Breast epithelium (tissue), 4 donors: ENCODE results near the gene TNFSF13B. TPM values are rescaled to one million over a fixed set of nuclear protein-coding genes. Genes with fewer than 3 reads are reported as not detected.
"Not testable (repeated sequence)": the region's sequence is repeated elsewhere in the genome, so short reads cannot be mapped to it uniquely, and the experiment has no call there.

Source experiments
- DNase-seq, 2 donors: peaks; one replicate each; pipeline ENCODE4 v3.0.0-alpha.2; 2019; ENCODE audit warnings: low spot score in 2 of 2
- H3K27ac ChIP-seq, 2 donors: fragments of 200-600 bp; sonication (generic) in 1 of 2; one replicate each; pipeline ENCODE4 v1.5.1; 2016 to 2019; ENCODE audit warnings: mild to moderate bottlenecking in 1 of 2
- H3K27me3 ChIP-seq, 2 donors: fragments of 200-600 bp; sonication (generic) in 1 of 2; one replicate each; pipeline versions ENCODE4 v1.5.1 to v1.6.0; 2017 to 2019; ENCODE audit warnings: control low read depth in 1 of 2, mild to moderate bottlenecking in 1 of 2
- H3K36me3 ChIP-seq: fragments of 200-600 bp; one replicate; pipeline ENCODE4 v1.5.1; 2019
- H3K4me1 ChIP-seq, 2 donors: fragments of 200-600 bp; sonication (generic); one replicate each; pipeline ENCODE4 v1.5.1; 2016 to 2019; ENCODE audit warnings: control low read depth in 1 of 2
- H3K4me3 ChIP-seq, 3 donors: fragments of 200-600 bp; sonication (generic); 1 replicate in 2 of 3; 2 replicates in 1 of 3; pipeline ENCODE4 v1.5.1; 2016 to 2019; ENCODE audit warnings: mild to moderate bottlenecking in 3 of 3, moderate library complexity in 2 of 3
- H3K9me3 ChIP-seq, 2 donors: fragments of 200-600 bp; sonication (generic) in 1 of 2; one replicate each; pipeline ENCODE4 v1.5.1; 2016 to 2019; ENCODE audit warnings: control low read depth in 1 of 2
- CTCF ChIP-seq, 3 donors: fragments of 450-650 bp; IDR thresholded peaks; one replicate each; pipeline ENCODE4 v1.5.1; 2016 to 2017; ENCODE audit warnings: antibody characterized with exemption in 3 of 3, mild to moderate bottlenecking in 3 of 3, moderate library complexity in 3 of 3
- POLR2A ChIP-seq: fragments of 450-650 bp; IDR thresholded peaks from one replicate; pipeline ENCODE4 v1.6.1; 2016; ENCODE audit warnings: antibody characterized with exemption, mild to moderate bottlenecking, moderate library complexity
- POLR2AphosphoS5 ChIP-seq, 3 donors: sonication (generic); formaldehyde crosslinking; IDR thresholded peaks; one replicate each; pipeline ENCODE4 v1.6.1; 2017; ENCODE audit warnings: antibody characterized with exemption in 3 of 3
- intact Hi-C: fragments of 100-400 bp; cut with DNase I; formaldehyde crosslinking; loops from one replicate; pipeline ENCODE4 v1.15.1; 2023; ENCODE audit warnings: low total_unique reads
- total RNA-seq, 3 donors: library from RNA; depleted of rRNA; stranded (reverse); fragments of >200 nt; gene quantifications; one replicate each; pipeline ENCODE4 v1.1.0, GENCODE V29; 2016

TNFSF13B gene
- total RNA-seq, 3 donors from 2014 or later = 3.2 to 4.5 (median 3.9) TPM

GRCh38 chr13:108263621-108264355 is 5.7 kb upstream of the TNFSF13B start:
- Histone ChIP-seq H3K27me3 (no peaks in the 10 kb centered on the region), H3K4me1 (no peaks in the 10 kb centered on the region), H3K36me3 (no peaks in the 10 kb centered on the region), H3K4me3 (no peak overlapping the region), H3K27ac (no peak overlapping the region), H3K9me3 (no peaks in the 10 kb centered on the region)
- DNase-seq = no peak
- TF ChIP-seq POLR2A = no peak
- TF ChIP-seq CTCF (IDR thresholded peaks at IDR 0.05) = no peak
- TF ChIP-seq POLR2AphosphoS5 (IDR thresholded peaks at IDR 0.05) = no peak
- intact Hi-C loops = no loop called here

- no peaks in the 10 kb centered on the region for H3K27me3 ChIP-seq
- H3K9me3 ChIP-seq = no peaks in the 10 kb centered on the region
- no peak overlapping the region for H3K4me3 ChIP-seq
- H3K36me3 ChIP-seq = no peaks in the 10 kb centered on the region
- no peak for DNase-seq
- TF ChIP-seq POLR2A (no peak), CTCF (IDR thresholded peaks at IDR 0.05) (no peak), POLR2AphosphoS5 (IDR thresholded peaks at IDR 0.05) (no peak)
- H3K27ac ChIP-seq = no peak overlapping the region
- H3K4me1 ChIP-seq = no peaks in the 10 kb centered on the region
- intact Hi-C loops = no loop called here
These were observed 3.1 kb upstream of the TNFSF13B start for GRCh38 chr13:108266321-108266990.

GRCh38 chr13:108267347-108267746 is 2.2 kb upstream of the TNFSF13B start:
- TF ChIP-seq CTCF (IDR thresholded peaks at IDR 0.05) = no peak
- TF ChIP-seq POLR2A = no peak
- no peak for TF ChIP-seq POLR2AphosphoS5 (IDR thresholded peaks at IDR 0.05)
- no peaks in the 10 kb centered on the region for H3K4me1 ChIP-seq
- no peak for DNase-seq
- no peak overlapping the region for H3K27ac ChIP-seq
- H3K9me3 ChIP-seq = no peaks in the 10 kb centered on the region
- no peak overlapping the region for H3K4me3 ChIP-seq
- H3K36me3 ChIP-seq = no peaks in the 10 kb centered on the region
- H3K27me3 ChIP-seq = no peaks in the 10 kb centered on the region
- intact Hi-C loops = no loop called here

- H3K4me3 ChIP-seq, H3K36me3 ChIP-seq, DNase-seq, intact Hi-C loops, H3K9me3 ChIP-seq, H3K27ac ChIP-seq, H3K4me1 ChIP-seq, H3K27me3 ChIP-seq: not testable (repeated sequence)
These were observed 1.7 kb upstream of the TNFSF13B start for GRCh38 chr13:108267855-108268254.

GRCh38 chr13:108268466-108269112 is 929 bp upstream of the TNFSF13B start:
- DNase-seq = no peak
- Histone ChIP-seq H3K9me3 (no peaks in the 10 kb centered on the region), H3K27me3 (no peaks in the 10 kb centered on the region), H3K27ac (peak overlapping the region in 1 of 2 donors; percentile 23), H3K4me1 (no peaks in the 10 kb centered on the region), H3K4me3 (no peak overlapping the region), H3K36me3 (no peaks in the 10 kb centered on the region)
- TF ChIP-seq POLR2AphosphoS5 (IDR thresholded peaks at IDR 0.05) (no peak), POLR2A (no peak), CTCF (IDR thresholded peaks at IDR 0.05) (no peak)
- intact Hi-C loops = no loop called here
